K562 (cell line): ENCODE data around the gene B3GALT5. TPM values are rescaled to one million over a fixed set of nuclear protein-coding genes. Genes with fewer than 3 reads are reported as not detected.

ENCODE experiments used
- ATAC-seq: fragments of 200-7000 bp; cut with Tn5 transposase; 3 replicates; pipeline ENCODE4 v1.9.1; 2020; ENCODE audit warnings: moderate library complexity
- BruUV-seq: library from RNA; stranded (reverse); fragments of 400-500 nt; replicated peaks from 2 replicates; lab custom pipeline; 2021; lab: Mats Ljungman, UMichigan
- CTCF ChIA-PET: fragments of 300-600 bp; formaldehyde crosslinking; extraction: SDS; loops from one replicate; lab custom pipeline; 2021; ENCODE audit warnings: low intra/inter-chr PET ratio; lab: Yijun Ruan, JAX
- POLR2A ChIA-PET: fragments of 300-600, 350-650 bp; sonication (Branson Sonifier 250); formaldehyde crosslinking; extraction: SDS; loops from one replicate; lab custom pipeline; 2021; ENCODE audit warnings: antibody characterized with exemption, inconsistent platforms; lab: Yijun Ruan, JAX
- DNase-seq, 4 experiments: peaks; one replicate each; pipeline versions ENCODE4 v3.0.0 to v3.0.0-alpha.2; 2011 to 2018; ENCODE audit warnings: low spot score in 3 of 4, mixed read lengths in 3 of 4; ENCODE audit errors: extremely low read depth in 1 of 4
- FAIRE-seq: peaks from 2 replicates; lab custom pipeline; 2011; peaks lifted over from hg19 to GRCh38; lab: Jason Lieb, UNC
- H2AFZ ChIP-seq: 2 replicates; pipeline ENCODE4 v1.6.0; 2011; ENCODE audit warnings: low read depth, low read length, control low read depth, inconsistent platforms
- H3K27ac ChIP-seq: fragments of 200-600 bp; 3 replicates; pipeline ENCODE4 v1.8.0; 2011; ENCODE audit warnings: low read depth, mild to moderate bottlenecking, control low read depth, inconsistent platforms, low read length, moderate library complexity, mixed read lengths; ENCODE audit errors: extremely low read depth
- H3K27me3 ChIP-seq, 2 experiments: fragments of 300-600 bp in 1 of 2; 2 replicates in 1 of 2; 3 replicates in 1 of 2; pipeline versions ENCODE4 v1.6.0 to v1.8.0; 2011; ENCODE audit warnings: inconsistent platforms in 2 of 2, low read length in 2 of 2, mild to moderate bottlenecking in 1 of 2, mixed read lengths in 1 of 2, moderate library complexity in 1 of 2; ENCODE audit not compliant: control insufficient read depth in 2 of 2, insufficient read depth in 2 of 2
- H3K36me3 ChIP-seq: fragments of 300-600 bp; 3 replicates; pipeline ENCODE4 v1.8.0; 2011; ENCODE audit warnings: mild to moderate bottlenecking, low read length, inconsistent platforms; ENCODE audit not compliant: control insufficient read depth, insufficient read depth
- H3K4me1 ChIP-seq, 2 experiments: fragments of 200-600 bp in 1 of 2; replicated peaks in 1 of 2; 2 replicates in 1 of 2; 3 replicates in 1 of 2; pipeline versions ENCODE4 v1.5.1 to v1.8.0; 2011; ENCODE audit warnings: inconsistent platforms in 2 of 2, low read length in 2 of 2, mild to moderate bottlenecking in 1 of 2, mixed read lengths in 1 of 2, moderate library complexity in 1 of 2; ENCODE audit not compliant: control insufficient read depth in 2 of 2, insufficient read depth in 2 of 2
- H3K4me2 ChIP-seq: 2 replicates; pipeline ENCODE4 v1.6.1; 2011; ENCODE audit warnings: low read length, control low read depth, inconsistent platforms, mixed read lengths; ENCODE audit not compliant: insufficient read depth
- H3K4me3 ChIP-seq: fragments of 200-600 bp; sonication (generic), shearing (Covaris generic); 2 replicates; pipeline ENCODE4 v1.5.1; 2016; ENCODE audit warnings: control low read depth, inconsistent platforms
- H3K79me2 ChIP-seq: fragments of 200-600 bp; 3 replicates; pipeline ENCODE4 v1.8.0; 2011; ENCODE audit warnings: low read length, inconsistent platforms; ENCODE audit not compliant: control insufficient read depth, insufficient read depth
- H3K9ac ChIP-seq, 2 experiments: 2 replicates each; pipeline versions ENCODE4 v1.6.0 to v1.6.1; 2011; ENCODE audit warnings: low read depth in 2 of 2, low read length in 2 of 2, control low read depth in 1 of 2, inconsistent platforms in 1 of 2, mild to moderate bottlenecking in 1 of 2, mixed read lengths in 1 of 2; ENCODE audit not compliant: insufficient read depth in 1 of 2
- H3K9me1 ChIP-seq: one replicate; pipeline ENCODE4 v1.6.0; 2011; ENCODE audit warnings: inconsistent platforms, mild to moderate bottlenecking, low read length, moderate library complexity; ENCODE audit not compliant: control insufficient read depth, insufficient read depth
- H3K9me3 ChIP-seq: replicated peaks from 2 replicates; pipeline ENCODE4 v1.5.1; 2011; ENCODE audit warnings: low read depth, low read length, inconsistent platforms; ENCODE audit not compliant: control insufficient read depth, insufficient read depth
- H4K20me1 ChIP-seq: replicated peaks from 2 replicates; pipeline ENCODE4 v1.6.1; 2011; ENCODE audit warnings: low read length, inconsistent platforms, mixed read lengths; ENCODE audit not compliant: control insufficient read depth, insufficient read depth
- DNMT1 ChIP-seq: fragments of 450-650 bp; IDR thresholded peaks from 2 replicates; pipeline ENCODE4 v1.6.1; 2016; ENCODE audit warnings: antibody characterized with exemption, mild to moderate bottlenecking
- HMG20B ChIP-seq: fragments of 250-450 bp; sonication (Bioruptor Pico); IDR thresholded peaks from 2 replicates; pipeline ENCODE4 v1.5.0; 2021; ENCODE audit warnings: mild to moderate bottlenecking
- RBM14 ChIP-seq: fragments of 200-400 bp; formaldehyde crosslinking; IDR thresholded peaks from 2 replicates; pipeline ENCODE4 v1.6.1; 2018; ENCODE audit warnings: low read depth, mild to moderate bottlenecking, low read length, moderate library complexity, borderline replicate concordance; ENCODE audit not compliant: insufficient read depth
- SREBF1 ChIP-seq: fragments of 150-350 bp; IDR thresholded peaks from 2 replicates; pipeline ENCODE4 v1.6.1; 2014; ENCODE audit warnings: antibody characterized with exemption, low read depth, low read length, borderline replicate concordance
- TAF1 ChIP-seq: IDR thresholded peaks from 2 replicates; pipeline ENCODE4 v1.6.1; 2011; ENCODE audit warnings: mild to moderate bottlenecking, low read length, moderate library complexity; ENCODE audit not compliant: insufficient read depth, control insufficient read depth, severe bottlenecking; ENCODE audit errors: extremely low read depth
- ZNF197 ChIP-seq: fragments of 200-800 bp; sonication (Bioruptor generic); IDR thresholded peaks from 2 replicates; pipeline ENCODE4 v1.6.1; 2016; ENCODE audit warnings: low read depth, missing genetic modification characterization, missing compliant biosample characterization
- ZNF354B ChIP-seq: fragments of 250-450 bp; sonication (Bioruptor Pico); IDR thresholded peaks from 2 replicates; pipeline ENCODE4 v1.4.0; 2020
- WGBS: fragments of 100-300 bp; shearing (Covaris generic); methylation state at CpG from one replicate; pipeline ENCODE4 v1.1.6; 2016; ENCODE audit warnings: low coverage, mixed read lengths; ENCODE audit not compliant: insufficient coverage; ENCODE audit errors: missing lambda C conversion rate; 5-methylcytosine and 5-hydroxymethylcytosine counted together
- in situ Hi-C: fragments of 300-500 bp; cut with MboI; formaldehyde crosslinking; loops from 4 replicates; pipeline ENCODE4 v1.15.0; 2018; ENCODE audit warnings: inconsistent platforms, mixed read lengths
- intact Hi-C: fragments of 100-400 bp; cut with micrococcal nuclease; formaldehyde crosslinking; loops from 2 replicates; pipeline ENCODE4 v1.14.2; 2022
- polyA plus RNA-seq, 8 experiments: library from polyadenylated mRNA; depleted of rRNA in 4 of 8; stranded (reverse) in 5 of 8; unstranded in 3 of 8; fragments of >200 nt; fragmentation: Nextera tagmentation in 2 of 8; fragmentation: Illumina TruSeq in 1 of 8; extraction: Ambion mirVana in 2 of 8; extraction: Trizol in 1 of 8; gene quantifications; 2 replicates each; pipeline versions ENCODE4 v1.2.1 to v1.2.3, GENCODE V29; 2011 to 2014; ENCODE audit warnings: inconsistent platforms in 1 of 8, missing spikeins in 1 of 8
- total RNA-seq, 7 experiments: library from RNA; depleted of rRNA in 6 of 7; stranded (reverse); fragments of >200 nt in 6 of 7; fragmentation: Illumina TruSeq in 2 of 7; extraction: Trizol in 2 of 7; gene quantifications; 2 replicates each; pipeline versions ENCODE4 v1.2.1 to v1.2.3, GENCODE V29; 2011 to 2021; ENCODE audit warnings: low replicate concordance in 1 of 7
- TF ChIP-seq, protein P1 (sequence below), 2 experiments: fragments of 150-350 bp in 1 of 2; IDR thresholded peaks; 2 replicates each; pipeline ENCODE4 v1.6.1; 2012 to 2016; ENCODE audit warnings: low read depth in 2 of 2, low read length in 2 of 2, mild to moderate bottlenecking in 1 of 2, moderate library complexity in 1 of 2
- TF ChIP-seq, protein P2 (sequence below): fragments of 450-650 bp; IDR thresholded peaks from 2 replicates; pipeline ENCODE4 v1.6.1; 2016; ENCODE audit warnings: low read depth
- TF ChIP-seq, protein P3 (sequence below): sonication (generic); formaldehyde crosslinking; IDR thresholded peaks from 2 replicates; pipeline ENCODE4 v1.8.0; 2022; ENCODE audit warnings: mild to moderate bottlenecking, low read depth, missing genetic modification reagents

B3GALT5 gene
- total and polyA plus RNA-seq, 9 of the 15 experiments (the other 6 are each of a cell fraction or from before 2014, with no cell fraction given): 0.02 TPM; not detected in 8

DNA sequence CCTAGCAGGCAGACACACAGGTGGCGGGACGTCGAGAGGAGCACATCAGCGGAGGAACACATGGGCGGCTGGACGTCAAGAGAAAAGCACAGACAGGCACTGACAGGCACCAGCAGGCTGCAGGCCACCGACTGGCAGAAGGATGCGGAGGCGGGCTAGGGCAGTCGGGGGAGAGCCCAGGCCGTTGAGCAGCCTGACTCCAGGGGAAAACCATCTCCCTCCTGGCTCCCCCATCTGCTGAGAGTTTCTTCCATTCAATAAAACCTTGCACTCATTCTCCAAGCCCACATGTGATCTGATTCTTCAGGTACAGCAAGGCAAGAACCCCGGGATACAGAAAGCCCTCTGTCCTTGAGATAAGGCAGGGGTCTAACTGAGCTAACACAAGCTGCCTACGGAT is 25.5 kb downstream of the B3GALT5 start:
- BruUV-seq: no TSS peak
- TF ChIP-seq DNMT1 (no peak), ZNF354B (no peak), HMG20B (no peak), ZNF197 (CRISPR knock-in tag) (no peak), RBM14 (no peak), SREBF1 (no peak), TAF1 (no peak)
- TF ChIP-seq, protein P1, sequence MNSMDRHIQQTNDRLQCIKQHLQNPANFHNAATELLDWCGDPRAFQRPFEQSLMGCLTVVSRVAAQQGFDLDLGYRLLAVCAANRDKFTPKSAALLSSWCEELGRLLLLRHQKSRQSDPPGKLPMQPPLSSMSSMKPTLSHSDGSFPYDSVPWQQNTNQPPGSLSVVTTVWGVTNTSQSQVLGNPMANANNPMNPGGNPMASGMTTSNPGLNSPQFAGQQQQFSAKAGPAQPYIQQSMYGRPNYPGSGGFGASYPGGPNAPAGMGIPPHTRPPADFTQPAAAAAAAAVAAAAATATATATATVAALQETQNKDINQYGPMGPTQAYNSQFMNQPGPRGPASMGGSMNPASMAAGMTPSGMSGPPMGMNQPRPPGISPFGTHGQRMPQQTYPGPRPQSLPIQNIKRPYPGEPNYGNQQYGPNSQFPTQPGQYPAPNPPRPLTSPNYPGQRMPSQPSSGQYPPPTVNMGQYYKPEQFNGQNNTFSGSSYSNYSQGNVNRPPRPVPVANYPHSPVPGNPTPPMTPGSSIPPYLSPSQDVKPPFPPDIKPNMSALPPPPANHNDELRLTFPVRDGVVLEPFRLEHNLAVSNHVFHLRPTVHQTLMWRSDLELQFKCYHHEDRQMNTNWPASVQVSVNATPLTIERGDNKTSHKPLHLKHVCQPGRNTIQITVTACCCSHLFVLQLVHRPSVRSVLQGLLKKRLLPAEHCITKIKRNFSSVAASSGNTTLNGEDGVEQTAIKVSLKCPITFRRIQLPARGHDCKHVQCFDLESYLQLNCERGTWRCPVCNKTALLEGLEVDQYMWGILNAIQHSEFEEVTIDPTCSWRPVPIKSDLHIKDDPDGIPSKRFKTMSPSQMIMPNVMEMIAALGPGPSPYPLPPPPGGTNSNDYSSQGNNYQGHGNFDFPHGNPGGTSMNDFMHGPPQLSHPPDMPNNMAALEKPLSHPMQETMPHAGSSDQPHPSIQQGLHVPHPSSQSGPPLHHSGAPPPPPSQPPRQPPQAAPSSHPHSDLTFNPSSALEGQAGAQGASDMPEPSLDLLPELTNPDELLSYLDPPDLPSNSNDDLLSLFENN (IDR thresholded peaks at IDR 0.05; ENCODE audit: low read depth in 2 of 2, low read length in 2 of 2): no peak
- TF ChIP-seq, protein P2, sequence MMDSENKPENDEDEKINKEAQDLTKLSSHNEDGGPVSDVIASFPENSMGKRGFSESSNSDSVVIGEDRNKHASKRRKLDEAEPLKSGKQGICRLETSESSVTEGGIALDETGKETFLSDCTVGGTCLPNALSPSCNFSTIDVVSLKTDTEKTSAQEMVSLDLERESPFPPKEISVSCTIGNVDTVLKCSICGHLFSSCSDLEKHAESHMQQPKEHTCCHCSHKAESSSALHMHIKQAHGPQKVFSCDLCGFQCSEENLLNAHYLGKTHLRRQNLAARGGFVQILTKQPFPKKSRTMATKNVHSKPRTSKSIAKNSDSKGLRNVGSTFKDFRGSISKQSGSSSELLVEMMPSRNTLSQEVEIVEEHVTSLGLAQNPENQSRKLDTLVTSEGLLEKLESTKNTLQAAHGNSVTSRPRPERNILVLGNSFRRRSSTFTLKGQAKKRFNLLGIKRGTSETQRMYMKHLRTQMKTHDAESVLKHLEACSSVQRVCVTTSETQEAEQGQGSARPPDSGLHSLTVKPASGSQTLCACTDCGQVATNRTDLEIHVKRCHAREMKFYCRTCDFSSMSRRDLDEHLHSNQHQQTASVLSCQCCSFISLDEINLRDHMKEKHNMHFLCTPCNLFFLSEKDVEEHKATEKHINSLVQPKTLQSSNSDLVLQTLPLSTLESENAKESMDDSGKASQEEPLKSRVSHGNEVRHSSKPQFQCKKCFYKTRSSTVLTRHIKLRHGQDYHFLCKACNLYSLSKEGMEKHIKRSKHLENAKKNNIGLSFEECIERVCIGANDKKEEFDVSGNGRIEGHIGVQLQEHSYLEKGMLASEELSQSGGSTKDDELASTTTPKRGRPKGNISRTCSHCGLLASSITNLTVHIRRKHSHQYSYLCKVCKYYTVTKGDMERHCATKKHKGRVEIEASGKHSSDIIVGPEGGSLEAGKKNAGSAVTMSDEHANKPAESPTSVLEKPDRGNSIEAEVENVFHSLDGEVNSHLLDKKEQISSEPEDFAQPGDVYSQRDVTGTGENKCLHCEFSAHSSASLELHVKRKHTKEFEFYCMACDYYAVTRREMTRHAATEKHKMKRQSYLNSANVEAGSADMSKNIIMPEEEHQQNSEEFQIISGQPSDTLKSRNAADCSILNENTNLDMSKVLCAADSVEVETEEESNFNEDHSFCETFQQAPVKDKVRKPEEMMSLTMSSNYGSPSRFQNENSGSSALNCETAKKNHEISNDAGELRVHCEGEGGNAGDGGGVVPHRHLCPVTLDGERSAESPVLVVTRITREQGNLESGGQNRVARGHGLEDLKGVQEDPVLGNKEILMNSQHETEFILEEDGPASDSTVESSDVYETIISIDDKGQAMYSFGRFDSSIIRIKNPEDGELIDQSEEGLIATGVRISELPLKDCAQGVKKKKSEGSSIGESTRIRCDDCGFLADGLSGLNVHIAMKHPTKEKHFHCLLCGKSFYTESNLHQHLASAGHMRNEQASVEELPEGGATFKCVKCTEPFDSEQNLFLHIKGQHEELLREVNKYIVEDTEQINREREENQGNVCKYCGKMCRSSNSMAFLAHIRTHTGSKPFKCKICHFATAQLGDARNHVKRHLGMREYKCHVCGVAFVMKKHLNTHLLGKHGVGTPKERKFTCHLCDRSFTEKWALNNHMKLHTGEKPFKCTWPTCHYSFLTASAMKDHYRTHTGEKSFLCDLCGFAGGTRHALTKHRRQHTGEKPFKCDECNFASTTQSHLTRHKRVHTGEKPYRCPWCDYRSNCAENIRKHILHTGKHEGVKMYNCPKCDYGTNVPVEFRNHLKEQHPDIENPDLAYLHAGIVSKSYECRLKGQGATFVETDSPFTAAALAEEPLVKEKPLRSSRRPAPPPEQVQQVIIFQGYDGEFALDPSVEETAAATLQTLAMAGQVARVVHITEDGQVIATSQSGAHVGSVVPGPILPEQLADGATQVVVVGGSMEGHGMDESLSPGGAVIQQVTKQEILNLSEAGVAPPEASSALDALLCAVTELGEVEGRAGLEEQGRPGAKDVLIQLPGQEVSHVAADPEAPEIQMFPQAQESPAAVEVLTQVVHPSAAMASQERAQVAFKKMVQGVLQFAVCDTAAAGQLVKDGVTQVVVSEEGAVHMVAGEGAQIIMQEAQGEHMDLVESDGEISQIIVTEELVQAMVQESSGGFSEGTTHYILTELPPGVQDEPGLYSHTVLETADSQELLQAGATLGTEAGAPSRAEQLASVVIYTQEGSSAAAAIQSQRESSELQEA: no peak
- TF ChIP-seq, protein P3, sequence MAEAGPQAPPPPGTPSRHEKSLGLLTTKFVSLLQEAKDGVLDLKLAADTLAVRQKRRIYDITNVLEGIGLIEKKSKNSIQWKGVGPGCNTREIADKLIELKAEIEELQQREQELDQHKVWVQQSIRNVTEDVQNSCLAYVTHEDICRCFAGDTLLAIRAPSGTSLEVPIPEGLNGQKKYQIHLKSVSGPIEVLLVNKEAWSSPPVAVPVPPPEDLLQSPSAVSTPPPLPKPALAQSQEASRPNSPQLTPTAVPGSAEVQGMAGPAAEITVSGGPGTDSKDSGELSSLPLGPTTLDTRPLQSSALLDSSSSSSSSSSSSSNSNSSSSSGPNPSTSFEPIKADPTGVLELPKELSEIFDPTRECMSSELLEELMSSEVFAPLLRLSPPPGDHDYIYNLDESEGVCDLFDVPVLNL (CRISPR knock-in tag): no peak

More for the DNA sequence above, 25.5 kb downstream of the B3GALT5 start:
- in situ Hi-C loops (no loop called here), intact Hi-C loops (no loop called here)
- H3K9ac ChIP-seq: no peak overlapping the region
- no peaks in the 10 kb centered on the region for H3K36me3 ChIP-seq
- no peak for DNase-seq
- ChIA-PET POLR2A (no interaction called here), CTCF (no interaction called here)
- no peak for ATAC-seq
- H3K4me3 ChIP-seq: no peak overlapping the region
- no peaks in the 10 kb centered on the region for H3K4me1 ChIP-seq
- no peak overlapping the region for H2AFZ ChIP-seq
- no peak overlapping the region for H3K27ac ChIP-seq
- no peaks in the 10 kb centered on the region for H3K9me1 ChIP-seq
- no peak for FAIRE-seq
- H3K79me2 ChIP-seq: no peaks in the 10 kb centered on the region
- 3% methylated on average over 13 of the region's 13 CpGs for WGBS
- H3K27me3 ChIP-seq: peaks cover 32 to 45% of the 10 kb centered on the region in 2 experiments
- no peaks in the 10 kb centered on the region for H4K20me1 ChIP-seq
- H3K9me3 ChIP-seq: no peaks in the 10 kb centered on the region
- no peak overlapping the region for H3K4me2 ChIP-seq
